ENCODE data around the gene SLC39A1.

Gene SLC39A1

DNA sequence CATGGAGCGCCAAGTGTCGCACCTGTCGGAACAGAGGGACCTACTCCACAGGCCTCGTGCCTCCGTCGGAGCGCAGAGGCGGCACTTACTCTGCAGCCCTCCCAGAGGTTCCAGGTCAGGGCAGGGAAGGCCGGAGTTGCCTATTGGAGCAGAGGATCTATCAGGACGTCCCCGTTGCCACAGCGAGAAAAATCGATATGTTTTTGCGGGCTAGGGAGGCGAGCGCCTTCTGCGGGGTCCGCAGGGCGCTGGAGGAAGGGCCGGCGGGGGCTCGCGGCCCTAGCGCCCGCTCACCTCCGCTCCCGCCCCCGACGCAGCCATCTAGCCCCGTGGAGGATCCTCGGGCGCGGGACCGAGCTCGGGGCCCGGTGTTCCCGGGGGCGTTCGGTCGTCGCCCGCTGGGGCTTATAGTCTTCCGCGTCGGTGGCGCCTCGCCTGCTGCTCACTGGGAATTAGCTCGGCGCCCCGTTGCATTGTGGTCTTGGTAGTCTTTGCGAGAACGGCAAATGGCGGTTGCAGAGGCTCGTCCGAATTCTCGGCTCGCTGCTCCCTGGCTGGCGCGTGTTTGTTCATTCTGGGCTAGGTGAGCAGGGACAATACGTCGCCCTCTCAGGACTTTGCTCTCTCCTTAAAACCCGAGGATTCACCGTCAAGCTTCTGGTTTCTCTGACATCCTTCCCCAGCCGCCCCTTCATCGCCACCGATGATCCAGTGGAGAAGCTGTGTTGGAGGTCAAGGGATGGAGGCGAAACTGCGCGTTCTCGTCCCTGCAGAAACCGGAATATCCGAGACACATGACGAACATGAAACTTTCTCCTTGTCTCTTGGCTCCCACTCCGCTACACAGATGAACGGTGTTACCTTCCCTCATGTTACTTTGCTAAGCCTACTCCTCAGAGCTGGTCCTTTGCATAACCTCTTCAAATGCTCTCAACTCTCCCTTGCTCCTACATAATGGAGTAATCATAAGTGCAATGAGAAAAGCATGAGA is 14.2 kb upstream of the SLC39A1 start, which contains the start of gene JTB:
JTB (minus strand) TSS at position 425 of the 991 bp plus-strand sequence; CDS start at position 3, 422 bp downstream.
- peak; percentile 72 to 83 (median 78) for DNase-seq (ENCODE audit: low read depth in 2 of 3, low spot score in 1 of 3)

GRCh38 chr1:153976819-153977249 is 13.5 kb upstream of the SLC39A1 start:
- no peak for DNase-seq (ENCODE audit: low read depth in 2 of 3, low spot score in 1 of 3)

- no peak for DNase-seq (ENCODE audit: low read depth in 2 of 3, low spot score in 1 of 3)
Observed at GRCh38 chr1:153973525-153973924, 10.2 kb upstream of the SLC39A1 start.

- no peak for DNase-seq (ENCODE audit: low read depth in 2 of 3, low spot score in 1 of 3)
Observed at GRCh38 chr1:153973071-153973470, 9.7 kb upstream of the SLC39A1 start.

GRCh38 chr1:153970346-153970745 is 7.0 kb upstream of the SLC39A1 start:
- DNase-seq (ENCODE audit: low read depth in 2 of 3, low spot score in 1 of 3), result no peak

DNA sequence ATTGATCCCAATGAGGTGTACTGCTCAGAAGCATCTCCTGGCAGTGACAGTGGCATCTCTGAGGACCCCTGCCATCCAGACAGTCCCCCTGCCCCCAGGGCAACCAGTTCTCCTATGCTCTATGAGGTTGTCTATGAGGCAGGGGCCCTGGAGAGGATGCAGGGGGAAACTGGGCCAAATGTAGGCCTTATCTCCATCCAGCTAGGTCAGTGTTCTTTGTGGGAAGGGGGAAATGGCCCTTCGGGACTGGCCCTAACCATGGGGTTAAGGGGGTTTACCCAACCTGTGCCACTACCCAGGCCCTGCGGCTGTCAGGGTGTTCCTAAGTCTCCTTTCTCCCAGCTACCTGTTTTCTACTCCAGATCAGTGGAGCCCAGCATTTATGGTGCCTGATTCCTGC is 5.6 kb upstream of the SLC39A1 start:
- no peak for DNase-seq (ENCODE audit: low read depth in 2 of 3, low spot score in 1 of 3)

DNA sequence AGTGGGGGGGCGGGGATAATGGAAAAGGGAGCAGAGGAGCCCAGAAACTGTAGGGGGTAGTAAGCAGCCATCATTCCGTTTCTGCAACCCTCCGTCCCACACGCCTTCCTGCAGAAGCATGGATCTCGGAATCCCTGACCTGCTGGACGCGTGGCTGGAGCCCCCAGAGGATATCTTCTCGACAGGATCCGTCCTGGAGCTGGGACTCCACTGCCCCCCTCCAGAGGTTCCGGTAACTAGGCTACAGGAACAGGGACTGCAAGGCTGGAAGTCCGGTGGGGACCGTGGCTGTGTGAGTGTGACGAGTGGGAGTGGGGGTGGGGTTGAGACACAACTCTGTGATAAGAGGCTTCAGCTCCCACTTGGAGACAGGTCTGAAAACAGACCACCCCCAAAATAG is 5.1 kb upstream of the SLC39A1 start:
- no peak for DNase-seq (ENCODE audit: low read depth in 2 of 3, low spot score in 1 of 3)

DNA sequence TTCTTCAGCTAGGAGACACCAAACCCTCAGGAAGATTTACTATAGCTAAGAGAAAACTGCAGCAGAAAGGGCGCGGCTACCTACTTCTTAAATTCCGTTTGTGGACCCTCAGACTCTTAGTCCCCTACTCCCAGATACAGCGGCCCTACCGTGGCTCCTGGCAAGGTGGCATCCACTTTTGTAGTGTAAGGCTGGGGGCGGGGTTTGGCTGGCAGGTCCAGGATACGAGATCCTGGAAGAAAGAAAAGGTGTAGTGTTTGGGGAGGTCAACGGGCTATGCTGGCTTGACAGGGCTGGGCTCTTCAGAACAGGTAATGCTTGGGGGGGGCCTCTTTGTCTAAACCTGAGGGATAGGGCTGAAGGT is 4.6 kb upstream of the SLC39A1 start:
- DNase-seq (ENCODE audit: low read depth in 2 of 3, low spot score in 1 of 3), result no peak

- DNase-seq (ENCODE audit: low read depth in 2 of 3, low spot score in 1 of 3), result peak; percentile 54 to 75 (median 68)
Observed at GRCh38 chr1:153967107-153967999, 4.0 kb upstream of the SLC39A1 start, which contains the start of gene CREB3L4. Gene CREB3L4, plus strand, starts transcription at chr1:153967902. Its CDS starts 624 bp downstream, at chr1:153968526.

DNA sequence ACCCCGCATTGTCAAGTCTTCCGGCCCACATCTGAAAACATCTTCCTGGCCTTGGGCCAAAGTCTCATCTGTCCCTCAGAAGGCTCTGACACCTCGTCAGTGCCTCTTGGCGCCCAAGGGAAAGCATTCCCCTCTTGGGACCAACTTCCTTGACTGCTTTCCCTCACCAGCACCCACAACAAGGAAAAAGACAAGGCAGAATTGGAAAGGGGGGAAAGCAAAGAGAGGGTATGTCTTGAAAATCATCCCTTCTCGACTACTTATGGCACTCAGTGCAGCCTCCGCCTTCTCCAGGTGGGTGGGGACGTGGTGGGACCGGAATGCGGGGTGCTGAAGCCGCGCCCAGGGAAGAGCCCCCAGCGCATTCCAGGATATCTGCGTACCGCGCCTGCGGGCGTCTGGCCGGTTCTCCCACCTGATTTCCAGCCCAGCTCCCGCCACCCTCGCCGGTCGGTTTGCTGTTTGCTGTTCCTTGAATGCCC is 554 bp upstream of the SLC39A1 start:
- no peak for DNase-seq (ENCODE audit: low read depth in 2 of 3, low spot score in 1 of 3)

GRCh38 chr1:153962088-153963029 is 978 bp downstream of the SLC39A1 start:
- no peak for DNase-seq (ENCODE audit: low read depth in 2 of 3, low spot score in 1 of 3)

- no peak for DNase-seq (ENCODE audit: low read depth in 2 of 3, low spot score in 1 of 3)
Observed at GRCh38 chr1:153961421-153961820, 1.9 kb downstream of the SLC39A1 start.

GRCh38 chr1:153960206-153960605 is 3.1 kb downstream of the SLC39A1 start:
- no peak for DNase-seq (ENCODE audit: low read depth in 2 of 3, low spot score in 1 of 3)

- DNase-seq (ENCODE audit: low read depth in 2 of 3, low spot score in 1 of 3), result no peak
Observed at GRCh38 chr1:153959454-153959853, 3.9 kb downstream of the SLC39A1 start.

DNA sequence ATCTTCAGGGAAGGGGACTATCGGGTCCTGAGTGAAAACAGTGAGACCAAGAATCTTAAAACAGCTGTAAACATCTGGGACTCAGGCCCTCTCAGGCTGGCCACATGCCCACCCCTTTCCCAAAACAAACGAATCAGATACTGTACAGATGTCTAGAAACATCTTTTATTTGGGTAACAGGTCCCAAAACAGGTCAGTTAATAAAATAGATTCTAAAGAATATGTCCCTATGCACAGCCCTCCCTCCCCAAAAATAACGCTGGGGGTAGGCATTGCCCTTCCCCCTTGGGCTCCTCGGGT is 4.4 kb downstream of the SLC39A1 start:
- no peak for DNase-seq (ENCODE audit: low read depth in 2 of 3, low spot score in 1 of 3)

DNA sequence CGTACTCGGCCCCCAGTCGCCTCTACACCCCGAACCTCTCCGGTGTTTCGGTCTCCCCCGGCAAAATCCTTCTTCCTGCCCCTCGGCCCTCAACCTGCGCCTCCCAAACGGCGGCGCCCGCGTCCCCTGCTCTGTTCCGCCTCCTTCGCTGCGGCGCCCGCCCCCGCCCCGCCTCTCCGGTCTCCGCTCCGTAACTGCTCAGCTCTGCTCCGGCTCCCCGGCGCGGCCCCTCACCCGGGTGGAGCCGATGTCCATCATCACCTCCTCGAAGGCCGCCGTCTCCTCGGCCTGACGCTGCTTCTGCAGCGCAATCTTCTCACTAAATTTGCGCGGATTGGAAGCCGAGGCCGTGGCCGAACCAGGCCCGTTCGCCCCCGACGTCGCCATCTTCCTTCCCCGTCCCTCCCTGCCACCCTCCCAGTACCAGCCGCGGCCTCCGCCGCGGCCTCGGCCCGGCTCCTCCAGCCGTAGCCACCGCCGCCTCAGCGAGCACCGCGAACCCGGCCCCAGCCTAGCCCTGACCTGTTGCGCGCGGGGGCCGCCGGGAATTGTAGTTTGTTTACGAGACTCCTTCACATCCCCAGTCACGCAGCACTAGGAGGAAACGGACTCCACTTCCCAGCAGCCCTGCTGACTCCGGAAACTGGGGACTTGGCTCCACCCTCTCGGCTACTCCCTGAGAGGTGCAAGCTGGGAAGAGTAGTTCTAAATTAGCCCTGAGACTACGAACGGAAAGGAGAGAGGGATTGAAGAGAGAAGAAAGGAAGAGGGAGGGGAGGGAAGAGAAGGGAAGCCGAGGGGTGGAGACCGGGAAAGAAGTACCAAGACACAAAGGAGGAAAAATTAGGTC is 5.0 kb downstream of the SLC39A1 start, which contains the start of gene CRTC2:
CRTC2 (minus strand) TSS at position 502 of the 850 bp plus-strand sequence; CDS start at position 387, 115 bp downstream.
- DNase-seq (ENCODE audit: low read depth in 2 of 3, low spot score in 1 of 3), result peak; percentile 95 to 97 (median 96)

DNA sequence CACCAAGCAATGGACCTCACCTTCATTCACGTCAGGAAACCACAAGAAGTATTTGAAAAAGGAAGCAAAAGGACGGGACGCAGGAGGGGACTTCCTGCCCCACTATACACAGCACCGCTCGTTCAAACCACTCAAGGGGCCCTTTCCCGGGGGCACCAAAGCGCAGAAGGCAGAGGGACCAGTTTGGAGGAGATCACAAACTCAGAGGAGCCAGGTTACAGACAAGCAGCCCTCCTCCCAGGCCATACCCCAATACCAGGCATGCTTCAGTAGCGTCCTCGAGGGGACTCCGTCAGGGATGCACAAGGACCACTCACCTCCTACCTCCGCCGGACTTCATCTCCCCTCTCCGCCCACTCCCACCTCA is 5.6 kb downstream of the SLC39A1 start:
- DNase-seq (ENCODE audit: low read depth in 2 of 3, low spot score in 1 of 3), result peak in 1 of 3 donors; percentile 22

DNA sequence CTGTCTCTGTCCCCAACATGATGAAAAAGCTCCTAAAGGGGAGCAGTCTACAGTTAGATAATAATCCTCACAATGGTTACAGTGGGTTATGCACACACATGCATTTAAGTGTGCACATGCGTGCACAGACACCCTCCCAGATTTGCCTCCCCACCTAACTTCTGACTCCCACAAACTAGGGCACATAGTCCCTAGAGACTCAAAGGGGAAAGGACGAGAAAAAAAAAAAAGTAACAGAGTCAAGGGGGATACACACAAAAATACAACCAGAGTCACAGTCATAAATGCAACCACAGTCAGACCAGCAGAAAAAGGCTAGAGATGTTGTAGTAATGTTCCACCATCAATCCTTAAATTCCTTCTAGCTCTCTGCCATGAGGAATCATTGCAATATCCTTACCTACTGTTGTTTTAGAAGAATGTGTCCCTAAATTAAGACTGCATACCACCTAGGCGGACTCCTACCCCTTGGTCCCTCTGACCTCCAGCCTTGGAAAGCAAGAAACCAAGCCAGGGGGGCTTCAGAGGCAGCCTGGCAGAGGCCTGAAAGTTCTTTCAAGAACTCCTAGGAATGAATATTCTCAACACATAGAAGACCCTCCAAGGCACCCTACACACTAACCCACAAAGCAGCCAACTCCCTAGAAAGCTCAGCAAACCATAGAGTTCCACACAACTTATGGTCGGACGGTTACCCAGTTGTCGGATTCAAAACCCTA is 6.2 kb downstream of the SLC39A1 start:
- DNase-seq (ENCODE audit: low read depth in 2 of 3, low spot score in 1 of 3), result no peak

DNA sequence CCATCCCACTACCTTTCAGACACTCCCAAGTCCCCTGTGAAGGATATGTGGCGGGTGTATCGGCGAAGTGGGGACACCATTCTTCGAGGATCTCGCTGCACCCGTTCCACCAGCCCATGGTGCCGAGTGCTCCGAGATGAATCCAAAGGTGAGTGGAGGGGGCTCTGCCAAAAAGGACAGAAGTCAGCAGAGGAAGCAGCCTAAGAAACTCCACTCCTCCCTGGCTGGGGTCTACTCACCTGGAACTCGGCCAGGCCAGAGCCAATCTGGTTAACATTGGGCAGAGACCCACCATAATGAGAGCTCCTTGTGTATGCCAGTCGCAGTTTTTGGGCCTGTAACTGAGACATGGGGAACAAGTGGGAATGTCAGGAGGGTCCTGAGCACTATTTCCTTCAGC is 8.5 kb downstream of the SLC39A1 start:
- DNase-seq (ENCODE audit: low read depth in 2 of 3, low spot score in 1 of 3), result no peak

All from stimulated activated CD4-positive, alpha-beta T cell treated with anti-CD3 and anti-CD28 coated beads, Interleukin-12 subunit alpha, Interleukin-12 subunit beta, amount 100 ng/mL, for 48 hours (primary cell).